Measurements from ENCODE around the gene EMX2. TPM values are rescaled to one million over a fixed set of nuclear protein-coding genes. Genes with fewer than 3 reads are reported as not detected.
"Not testable (repeated sequence)": the region's sequence is repeated elsewhere in the genome, so short reads cannot be mapped to it uniquely, and the experiment has no call there.

Gene EMX2
- total RNA-seq, 1 experiment from 2014 or later: not detected

- Histone ChIP-seq H3K36me3 (replicated peaks; ENCODE audit: control insufficient read depth, insufficient read depth, low read length) (no peaks in the 10 kb centered on the region), H3K4me3 (ENCODE audit: insufficient read depth, low read depth, low read length) (no peak overlapping the region), H3K27me3 (ENCODE audit: control insufficient read depth, insufficient read depth, low read length) (no peaks in the 10 kb centered on the region)
- no peak for DNase-seq
Measured at GRCh38 chr10:117578490-117578889, 35.9 kb downstream of the EMX2 start.

DNA sequence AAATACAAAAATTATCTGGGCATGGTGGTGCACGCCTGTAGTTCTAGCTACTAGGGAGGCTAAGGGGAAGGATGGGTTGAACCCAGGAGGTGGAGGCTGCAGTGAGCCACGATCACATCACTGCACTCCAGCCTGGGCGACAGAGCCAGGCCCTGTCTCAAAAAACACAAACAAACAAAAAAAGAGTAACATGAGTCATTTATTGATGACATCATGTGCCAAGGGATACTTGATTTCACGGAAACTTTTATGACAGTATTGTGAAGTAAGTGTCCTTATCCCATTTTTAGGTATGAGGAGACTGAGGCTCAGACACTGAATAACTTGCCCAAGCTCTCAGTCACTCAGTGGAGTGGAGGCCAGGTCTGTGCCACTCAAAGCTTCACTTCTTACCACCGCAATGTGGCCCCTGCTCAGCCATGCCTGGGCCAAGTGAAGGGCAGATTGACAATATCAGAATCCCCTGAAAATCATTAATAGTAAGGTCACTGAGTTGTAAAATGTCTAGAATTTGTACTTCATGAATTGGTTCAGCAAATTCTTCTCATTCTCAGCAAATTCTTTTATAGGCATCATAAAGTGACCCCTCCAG is 36.5 kb downstream of the EMX2 start:
- Histone ChIP-seq H3K36me3 (replicated peaks; ENCODE audit: control insufficient read depth, insufficient read depth, low read length) (no peaks in the 10 kb centered on the region), H3K27me3 (ENCODE audit: control insufficient read depth, insufficient read depth, low read length) (no peaks in the 10 kb centered on the region)
- no peak for DNase-seq

GRCh38 chr10:117581961-117582360 is 39.4 kb downstream of the EMX2 start:
- no peaks in the 10 kb centered on the region for H3K36me3 ChIP-seq (replicated peaks; ENCODE audit: control insufficient read depth, insufficient read depth, low read length)
- DNase-seq: no peak
- no peak overlapping the region for H3K4me3 ChIP-seq (ENCODE audit: insufficient read depth, low read depth, low read length)

More for the DNA sequence above, 36.5 kb downstream of the EMX2 start:
- H3K4me3 ChIP-seq (ENCODE audit: insufficient read depth, low read depth, low read length): no peak overlapping the region

DNA sequence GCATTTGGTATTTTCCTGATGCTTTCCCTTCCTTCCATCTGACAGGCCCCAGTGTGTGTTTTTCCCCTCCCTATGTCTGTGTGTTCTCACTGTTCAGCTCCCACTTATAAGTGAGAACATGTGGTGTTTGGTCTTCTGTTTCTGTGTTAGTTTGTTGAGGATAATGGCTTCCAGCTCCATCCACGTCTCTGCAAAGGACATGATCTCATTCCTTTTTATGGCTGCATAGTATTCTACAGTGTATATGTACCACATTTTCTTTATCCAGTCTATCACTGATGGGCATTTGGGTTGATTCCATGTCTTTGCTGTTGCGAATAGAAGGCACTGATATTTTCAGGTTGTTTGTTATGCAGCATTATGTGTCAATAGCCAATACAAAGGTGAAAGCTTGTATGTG is 42.3 kb downstream of the EMX2 start:
- not testable (repeated sequence) for H3K4me3 ChIP-seq (ENCODE audit: insufficient read depth, low read depth, low read length); DNase-seq; H3K36me3 ChIP-seq (replicated peaks; ENCODE audit: control insufficient read depth, insufficient read depth, low read length); H3K27me3 ChIP-seq (ENCODE audit: control insufficient read depth, insufficient read depth, low read length)

More at GRCh38 chr10:117581961-117582360, 39.4 kb downstream of the EMX2 start:
- H3K27me3 ChIP-seq (ENCODE audit: control insufficient read depth, insufficient read depth, low read length): no peaks in the 10 kb centered on the region

GRCh38 chr10:117587036-117587435 is 44.5 kb downstream of the EMX2 start:
- Histone ChIP-seq H3K36me3 (replicated peaks; ENCODE audit: control insufficient read depth, insufficient read depth, low read length) (no peaks in the 10 kb centered on the region), H3K27me3 (ENCODE audit: control insufficient read depth, insufficient read depth, low read length) (no peaks in the 10 kb centered on the region), H3K4me3 (ENCODE audit: insufficient read depth, low read depth, low read length) (no peak overlapping the region)
- DNase-seq: no peak

GRCh38 chr10:117590101-117590875 is 47.7 kb downstream of the EMX2 start:
- DNase-seq: no peak
- no peaks in the 10 kb centered on the region for H3K36me3 ChIP-seq (replicated peaks; ENCODE audit: control insufficient read depth, insufficient read depth, low read length)
- no peaks in the 10 kb centered on the region for H3K27me3 ChIP-seq (ENCODE audit: control insufficient read depth, insufficient read depth, low read length)
- no peak overlapping the region for H3K4me3 ChIP-seq (ENCODE audit: insufficient read depth, low read depth, low read length)

- H3K4me3 ChIP-seq (ENCODE audit: insufficient read depth, low read depth, low read length): no peak overlapping the region
- DNase-seq: no peak
- H3K27me3 ChIP-seq (ENCODE audit: control insufficient read depth, insufficient read depth, low read length): no peaks in the 10 kb centered on the region
- no peaks in the 10 kb centered on the region for H3K36me3 ChIP-seq (replicated peaks; ENCODE audit: control insufficient read depth, insufficient read depth, low read length)
Measured at GRCh38 chr10:117591043-117591442, 48.5 kb downstream of the EMX2 start.

- no peak overlapping the region for H3K4me3 ChIP-seq (ENCODE audit: insufficient read depth, low read depth, low read length)
- H3K36me3 ChIP-seq (replicated peaks; ENCODE audit: control insufficient read depth, insufficient read depth, low read length): no peaks in the 10 kb centered on the region
- DNase-seq: no peak
- H3K27me3 ChIP-seq (ENCODE audit: control insufficient read depth, insufficient read depth, low read length): no peaks in the 10 kb centered on the region
Measured at GRCh38 chr10:117594722-117595121, 52.2 kb downstream of the EMX2 start.

- DNase-seq: no peak
- H3K36me3 ChIP-seq (replicated peaks; ENCODE audit: control insufficient read depth, insufficient read depth, low read length): no peaks in the 10 kb centered on the region
- no peaks in the 10 kb centered on the region for H3K27me3 ChIP-seq (ENCODE audit: control insufficient read depth, insufficient read depth, low read length)
- no peak overlapping the region for H3K4me3 ChIP-seq (ENCODE audit: insufficient read depth, low read depth, low read length)
Measured at GRCh38 chr10:117596706-117597105, 54.2 kb downstream of the EMX2 start.

GRCh38 chr10:117597216-117597615 is 54.7 kb downstream of the EMX2 start:
- H3K4me3 ChIP-seq (ENCODE audit: insufficient read depth, low read depth, low read length): no peak overlapping the region
- H3K36me3 ChIP-seq (replicated peaks; ENCODE audit: control insufficient read depth, insufficient read depth, low read length): no peaks in the 10 kb centered on the region
- H3K27me3 ChIP-seq (ENCODE audit: control insufficient read depth, insufficient read depth, low read length): no peaks in the 10 kb centered on the region
- no peak for DNase-seq

Other genes starting within 250 kb of the EMX2 start
- 15.2 and 21.1 TPM in 2 replicates for gene PDZD8, start 167.3 kb upstream of the EMX2 start, total RNA-seq (2014; rRNA removed; shearing (Covaris generic))

All from H7 (cell line).